Fibroblast of lung (primary cell): ENCODE measurements around the gene GSTT2B. TPM values are rescaled to one million over a fixed set of nuclear protein-coding genes. Genes with fewer than 3 reads are reported as not detected.
A peak's percentile ranks its signal among the peaks of the same experiment; 100 is the strongest.

Source experiments
- DNase-seq, 2 donors: peaks; one replicate each; pipeline versions ENCODE4 v3.0.0 to v3.0.0-alpha.2; 2010; ENCODE audit warnings: low read depth in 2 of 2
- H2AFZ ChIP-seq: 2 replicates; pipeline ENCODE4 v1.5.1; 2012; ENCODE audit warnings: low read length, control low read depth, inconsistent platforms
- H3K27ac ChIP-seq: 2 replicates; pipeline ENCODE4 v1.5.1; 2011; ENCODE audit warnings: low read length, control low read depth; ENCODE audit not compliant: insufficient read depth
- H3K27me3 ChIP-seq: 2 replicates; pipeline ENCODE4 v1.5.1; 2011; ENCODE audit warnings: mild to moderate bottlenecking, low read length; ENCODE audit not compliant: control insufficient read depth, insufficient read depth
- H3K36me3 ChIP-seq: 2 replicates; pipeline ENCODE4 v1.5.1; 2011; ENCODE audit warnings: low read length; ENCODE audit not compliant: control insufficient read depth, insufficient read depth
- H3K4me1 ChIP-seq: 2 replicates; pipeline ENCODE4 v1.5.1; 2011; ENCODE audit warnings: low read length; ENCODE audit not compliant: control insufficient read depth, insufficient read depth; ENCODE audit errors: extremely low read depth
- H3K4me2 ChIP-seq: 2 replicates; pipeline ENCODE4 v1.5.1; 2011; ENCODE audit warnings: low read length, control low read depth; ENCODE audit not compliant: insufficient read depth; ENCODE audit errors: extremely low read depth
- H3K4me3 ChIP-seq, 4 experiments: fragments of 200-600 bp in 1 of 4; sonication (generic) in 1 of 4; replicated peaks in 1 of 4; 2 replicates each; pipeline ENCODE4 v1.5.1; 2011 to 2016; ENCODE audit warnings: low read length in 4 of 4, low read depth in 3 of 4, mild to moderate bottlenecking in 3 of 4, control low read depth in 2 of 4, inconsistent platforms in 1 of 4, mixed read lengths in 1 of 4; ENCODE audit not compliant: insufficient read depth in 1 of 4; ENCODE audit errors: control extremely low read depth in 1 of 4
- H3K79me2 ChIP-seq: 2 replicates; pipeline ENCODE4 v1.5.1; 2012; ENCODE audit warnings: mild to moderate bottlenecking, low read length, inconsistent platforms; ENCODE audit not compliant: control insufficient read depth, insufficient read depth
- H3K9ac ChIP-seq: 2 replicates; pipeline ENCODE4 v1.5.1; 2011; ENCODE audit warnings: mild to moderate bottlenecking, low read length, control low read depth; ENCODE audit not compliant: insufficient read depth
- H3K9me3 ChIP-seq: 2 replicates; pipeline ENCODE4 v1.5.1; 2012; ENCODE audit warnings: low read depth, low read length; ENCODE audit not compliant: control insufficient read depth, insufficient read depth
- H4K20me1 ChIP-seq: 2 replicates; pipeline ENCODE4 v1.5.1; 2011; ENCODE audit warnings: low read length; ENCODE audit not compliant: control insufficient read depth, insufficient read depth; ENCODE audit errors: extremely low read depth
- EZH2 ChIP-seq: IDR thresholded peaks from 2 replicates; pipeline ENCODE4 v1.5.1; 2012; ENCODE audit warnings: low read length, control low read depth, mild to moderate bottlenecking; ENCODE audit errors: missing control alignments
- polyA plus RNA-seq, 2 donors: library from polyadenylated mRNA; depleted of rRNA in 1 of 2; stranded (reverse) in 1 of 2; unstranded in 1 of 2; fragments of >200 nt; gene quantifications; 2 replicates each; pipeline ENCODE4 v1.2.1, GENCODE V29; 2011 to 2012; ENCODE audit warnings: missing spikeins in 1 of 2
- total RNA-seq: library from RNA; depleted of rRNA; stranded (reverse); fragments of >200 nt; gene quantifications from 2 replicates; pipeline ENCODE4 v1.2.1, GENCODE V29; 2014
- TF ChIP-seq, protein P1 (sequence below), 2 donors: IDR thresholded peaks in 1 of 2; conservative IDR thresholded peaks in 1 of 2; 1 replicate in 1 of 2; 2 replicates in 1 of 2; pipeline ENCODE4 v1.5.1; 2011 to 2012; ENCODE audit warnings: low read length in 2 of 2, control low read depth in 1 of 2, inconsistent platforms in 1 of 2, low read depth in 1 of 2, mild to moderate bottlenecking in 1 of 2

GSTT2B gene
- total and polyA plus RNA-seq, 2 donors (not counting 1 experiment from before 2014, with no cell fraction given), result 9.9 to 38.1 TPM

DNA sequence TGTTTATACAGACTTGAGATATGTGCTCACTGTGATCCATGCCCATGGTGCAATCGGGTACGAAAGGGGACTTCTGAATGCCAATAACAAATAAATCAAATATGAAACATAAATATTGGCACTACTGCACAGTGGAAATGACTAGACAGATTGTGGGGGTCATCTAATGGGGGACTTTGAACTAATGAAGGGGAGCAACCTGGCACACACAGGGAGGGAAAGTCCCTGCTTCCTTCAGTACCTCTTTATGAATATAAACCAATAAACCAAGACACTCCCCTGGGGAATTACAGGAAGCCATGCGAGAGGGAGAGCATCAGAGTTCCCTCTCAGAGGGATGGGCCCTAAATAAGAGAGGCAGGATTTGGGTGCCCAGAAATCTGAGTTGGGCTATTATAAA is 45.7 kb downstream of the GSTT2B start:
- no peaks in the 10 kb centered on the region for H3K36me3 ChIP-seq
- H3K9me3 ChIP-seq, result no peaks in the 10 kb centered on the region
- TF ChIP-seq EZH2, result no peak
- TF ChIP-seq, protein P1, sequence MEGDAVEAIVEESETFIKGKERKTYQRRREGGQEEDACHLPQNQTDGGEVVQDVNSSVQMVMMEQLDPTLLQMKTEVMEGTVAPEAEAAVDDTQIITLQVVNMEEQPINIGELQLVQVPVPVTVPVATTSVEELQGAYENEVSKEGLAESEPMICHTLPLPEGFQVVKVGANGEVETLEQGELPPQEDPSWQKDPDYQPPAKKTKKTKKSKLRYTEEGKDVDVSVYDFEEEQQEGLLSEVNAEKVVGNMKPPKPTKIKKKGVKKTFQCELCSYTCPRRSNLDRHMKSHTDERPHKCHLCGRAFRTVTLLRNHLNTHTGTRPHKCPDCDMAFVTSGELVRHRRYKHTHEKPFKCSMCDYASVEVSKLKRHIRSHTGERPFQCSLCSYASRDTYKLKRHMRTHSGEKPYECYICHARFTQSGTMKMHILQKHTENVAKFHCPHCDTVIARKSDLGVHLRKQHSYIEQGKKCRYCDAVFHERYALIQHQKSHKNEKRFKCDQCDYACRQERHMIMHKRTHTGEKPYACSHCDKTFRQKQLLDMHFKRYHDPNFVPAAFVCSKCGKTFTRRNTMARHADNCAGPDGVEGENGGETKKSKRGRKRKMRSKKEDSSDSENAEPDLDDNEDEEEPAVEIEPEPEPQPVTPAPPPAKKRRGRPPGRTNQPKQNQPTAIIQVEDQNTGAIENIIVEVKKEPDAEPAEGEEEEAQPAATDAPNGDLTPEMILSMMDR (conservative IDR thresholded peaks at IDR 0.05 in 1 of 2, IDR thresholded peaks at IDR 0.05 in 1 of 2; ENCODE audit: low read depth in 1 of 2, low read length in 2 of 2), result no peak
- no peak overlapping the region for H3K4me3 ChIP-seq
- DNase-seq, result no peak
- H2AFZ ChIP-seq, result no peak overlapping the region
- peaks cover 6% of the 10 kb centered on the region for H3K4me1 ChIP-seq
- H3K27ac ChIP-seq, result no peak overlapping the region
- H3K79me2 ChIP-seq, result no peaks in the 10 kb centered on the region
- H3K9ac ChIP-seq, result no peak overlapping the region
- no peak overlapping the region for H3K4me2 ChIP-seq
- H4K20me1 ChIP-seq, result no peaks in the 10 kb centered on the region
- no peaks in the 10 kb centered on the region for H3K27me3 ChIP-seq

DNA sequence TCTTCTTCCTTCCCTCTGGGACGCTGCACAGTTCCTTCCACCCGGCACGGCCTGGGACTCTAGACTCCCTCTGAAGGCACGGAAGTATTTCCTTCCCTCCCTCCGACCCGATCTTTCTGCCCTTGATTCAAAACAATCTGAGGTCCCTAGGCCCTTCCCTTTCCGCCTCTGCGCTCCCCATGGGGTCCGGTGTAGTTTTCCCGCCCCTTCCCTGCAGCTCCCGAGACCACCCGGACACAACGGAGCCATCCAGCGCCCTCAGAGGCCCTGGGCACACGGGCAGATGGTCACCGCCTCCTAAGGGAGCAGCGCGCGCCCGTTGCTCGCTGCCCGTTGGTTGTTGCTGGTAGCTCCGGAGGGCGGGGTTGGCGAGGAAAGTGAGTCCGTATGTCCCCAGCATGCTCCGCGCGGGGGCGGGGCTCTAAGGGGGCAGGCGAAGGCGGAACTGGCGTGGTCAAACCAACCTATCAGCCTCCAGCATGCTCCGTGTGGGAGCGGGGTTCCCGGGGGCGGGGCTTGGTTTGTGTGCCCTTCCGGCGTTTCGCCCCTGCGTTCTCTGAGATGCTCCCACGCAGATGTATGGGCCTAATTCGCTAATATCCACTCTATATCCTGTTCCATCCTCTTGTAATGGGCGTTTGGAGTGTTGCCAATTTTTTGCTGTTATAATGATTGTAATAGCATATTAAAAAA is 47.2 kb downstream of the GSTT2B start:
- H3K36me3 ChIP-seq, result no peaks in the 10 kb centered on the region
- H3K79me2 ChIP-seq, result no peaks in the 10 kb centered on the region
- H4K20me1 ChIP-seq, result no peaks in the 10 kb centered on the region
- peak overlapping the region; percentile 52 for H2AFZ ChIP-seq
- no peaks in the 10 kb centered on the region for H3K27me3 ChIP-seq
- peak; percentile 98 to 99 for DNase-seq
- H3K27ac ChIP-seq, result peak overlapping the region; percentile 81
- peak overlapping the region; percentile 77 for H3K9ac ChIP-seq
- TF ChIP-seq EZH2, result no peak
- TF ChIP-seq, protein P1 (conservative IDR thresholded peaks at IDR 0.05 in 1 of 2, IDR thresholded peaks at IDR 0.05 in 1 of 2; ENCODE audit: low read depth in 1 of 2, low read length in 2 of 2), result no peak
- H3K9me3 ChIP-seq, result no peaks in the 10 kb centered on the region
- H3K4me3 ChIP-seq, result peak overlapping the region; percentile 40 to 83 (median 54)
- peaks cover 3% of the 10 kb centered on the region for H3K4me1 ChIP-seq
- peak overlapping the region; percentile 79 for H3K4me2 ChIP-seq

DNA sequence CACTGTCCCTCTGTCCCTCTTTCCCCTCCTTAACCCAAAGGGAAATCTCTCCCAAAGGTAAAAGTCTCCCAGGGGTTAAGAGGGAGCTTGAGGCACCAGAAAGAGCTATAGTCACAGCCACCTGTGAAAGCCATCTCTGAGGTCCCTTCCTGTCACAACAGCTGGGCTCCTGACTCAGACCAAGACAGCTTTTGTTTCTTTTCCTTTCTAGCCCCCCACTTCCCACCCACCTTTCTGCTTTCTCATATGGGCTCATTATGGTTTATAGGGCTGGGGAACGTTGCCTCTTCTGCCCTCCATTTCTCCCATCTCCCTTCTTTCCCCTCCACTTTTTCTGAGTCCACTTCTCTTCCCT is 47.7 kb downstream of the GSTT2B start:
- H3K4me3 ChIP-seq, result peak overlapping the region; percentile 40 to 83 (median 54)
- peak overlapping the region; percentile 81 for H3K27ac ChIP-seq
- no peaks in the 10 kb centered on the region for H3K79me2 ChIP-seq
- no peaks in the 10 kb centered on the region for H4K20me1 ChIP-seq
- H3K4me1 ChIP-seq, result peaks cover 3% of the 10 kb centered on the region
- peak overlapping the region; percentile 52 for H2AFZ ChIP-seq
- H3K27me3 ChIP-seq, result no peaks in the 10 kb centered on the region
- H3K9me3 ChIP-seq, result no peaks in the 10 kb centered on the region
- TF ChIP-seq, protein P1 (conservative IDR thresholded peaks at IDR 0.05 in 1 of 2, IDR thresholded peaks at IDR 0.05 in 1 of 2; ENCODE audit: low read depth in 1 of 2, low read length in 2 of 2), result no peak
- no peak for TF ChIP-seq EZH2
- no peak for DNase-seq
- H3K4me2 ChIP-seq, result peak overlapping the region; percentile 79
- peak overlapping the region; percentile 77 for H3K9ac ChIP-seq
- no peaks in the 10 kb centered on the region for H3K36me3 ChIP-seq
